ENCODE results near the gene ELAVL1.

GRCh38 chr19:7953060-7953459 is 52.4 kb downstream of the ELAVL1 start:
- TF ChIP-seq GATA3 (IDR thresholded peaks at IDR 0.05; ENCODE audit: low read depth, low read length) (no peak), GATA2 (IDR thresholded peaks at IDR 0.05; ENCODE audit: low read depth, low read length) (no peak)

Data from SH-SY5Y (cell line).